GM12878 (cell line): ENCODE data around the gene RPL31. TPM values are rescaled to one million over a fixed set of nuclear protein-coding genes. Genes with fewer than 3 reads are reported as not detected.

Experiments used
- ATAC-seq: fragments of 200-7000 bp; cut with Tn5 transposase; 3 replicates; pipeline ENCODE4 v1.9.1; 2020; ENCODE audit warnings: mild to moderate bottlenecking, moderate library complexity
- BruUV-seq: library from RNA; stranded (reverse); fragments of 400-500 nt; replicated peaks from 2 replicates; lab custom pipeline; 2021; lab: Mats Ljungman, UMichigan
- CTCF ChIA-PET: fragments of 300-600 bp; sonication (Branson Sonifier 250); formaldehyde crosslinking; extraction: SDS; loops from one replicate; lab custom pipeline; 2021; ENCODE audit warnings: inconsistent platforms; lab: Yijun Ruan, JAX
- POLR2A ChIA-PET: fragments of 350-600 bp; formaldehyde crosslinking; extraction: SDS; loops from one replicate; lab custom pipeline; 2021; ENCODE audit warnings: inconsistent platforms; lab: Charles Lee
- RAD21 ChIA-PET: fragments of 300-600 bp; sonication (Branson Sonifier 250); formaldehyde crosslinking; loops from one replicate; lab custom pipeline; 2023; ENCODE audit warnings: antibody characterized with exemption; ENCODE audit not compliant: unreplicated experiment; lab: Charles Lee
- SMC1A ChIA-PET: fragments of 300-600 bp; sonication (Branson Sonifier 250); formaldehyde crosslinking; loops from one replicate; lab custom pipeline; 2023; ENCODE audit not compliant: unreplicated experiment, uncharacterized antibody; lab: Charles Lee
- DNase-seq: peaks from one replicate; pipeline ENCODE4 v3.0.0-alpha.2; 2011; ENCODE audit warnings: low read depth, low spot score
- FAIRE-seq: peaks from 3 replicates; lab custom pipeline; 2011; peaks lifted over from hg19 to GRCh38; lab: Jason Lieb, UNC
- H2AFZ ChIP-seq: 2 replicates; pipeline ENCODE4 v1.6.0; 2011; ENCODE audit warnings: low read depth, low read length, control low read depth; ENCODE audit not compliant: control insufficient read depth
- H3K27ac ChIP-seq: 2 replicates; pipeline ENCODE4 v1.5.1; 2011; ENCODE audit warnings: control low read depth; ENCODE audit not compliant: control insufficient read depth, insufficient read depth
- H3K27me3 ChIP-seq, 2 experiments: replicated peaks in 1 of 2; 2 replicates each; pipeline versions ENCODE4 v1.6.0 to v1.6.1; 2011; ENCODE audit warnings: low read length in 1 of 2; ENCODE audit not compliant: control insufficient read depth in 2 of 2, insufficient read depth in 2 of 2
- H3K36me3 ChIP-seq, 2 experiments: 2 replicates each; pipeline ENCODE4 v1.5.1; 2011; ENCODE audit warnings: low read length in 1 of 2; ENCODE audit not compliant: control insufficient read depth in 2 of 2, insufficient read depth in 2 of 2
- H3K4me1 ChIP-seq: 2 replicates; pipeline ENCODE4 v1.6.1; 2011; ENCODE audit warnings: mild to moderate bottlenecking, low read length, moderate library complexity, mixed read lengths; ENCODE audit not compliant: control insufficient read depth, insufficient read depth
- H3K4me2 ChIP-seq: 2 replicates; pipeline ENCODE4 v1.6.0; 2011; ENCODE audit warnings: control low read depth; ENCODE audit not compliant: control insufficient read depth, insufficient read depth
- H3K4me3 ChIP-seq: fragments of 200-600 bp; sonication (generic); 2 replicates; pipeline ENCODE4 v1.5.1; 2016
- H3K79me2 ChIP-seq: 2 replicates; pipeline ENCODE4 v1.6.0; 2011; ENCODE audit warnings: low read length; ENCODE audit not compliant: control insufficient read depth, insufficient read depth
- H3K9ac ChIP-seq: 2 replicates; pipeline ENCODE4 v1.8.0; 2011; ENCODE audit warnings: low read length, control low read depth, mixed read lengths; ENCODE audit not compliant: control insufficient read depth, insufficient read depth
- H3K9me3 ChIP-seq: replicated peaks from 3 replicates; pipeline ENCODE4 v1.5.1; 2011; ENCODE audit warnings: mild to moderate bottlenecking, low read length; ENCODE audit not compliant: control insufficient read depth, insufficient read depth
- H4K20me1 ChIP-seq: 2 replicates; pipeline ENCODE4 v1.6.0; 2011; ENCODE audit not compliant: control insufficient read depth, insufficient read depth
- BMI1 ChIP-seq: fragments of 450-650 bp; IDR thresholded peaks from 2 replicates; pipeline ENCODE4 v1.6.1; 2016; ENCODE audit warnings: mild to moderate bottlenecking, moderate library complexity, borderline replicate concordance
- CHD1 ChIP-seq: IDR thresholded peaks from 2 replicates; pipeline ENCODE4 v1.6.1; 2012; ENCODE audit warnings: low read depth, low read length, improper control_type of control experiment
- CREB1 ChIP-seq: IDR thresholded peaks from 2 replicates; pipeline ENCODE4 v1.6.1; 2012; ENCODE audit warnings: low read depth, mild to moderate bottlenecking, inconsistent platforms
- EED ChIP-seq: sonication (generic); IDR thresholded peaks from 2 replicates; pipeline ENCODE4 v1.6.1; 2016; ENCODE audit warnings: antibody characterized with exemption, low read depth
- PKNOX1 ChIP-seq: fragments of 450-650 bp; IDR thresholded peaks from 2 replicates; pipeline ENCODE4 v1.6.1; 2016; ENCODE audit warnings: mild to moderate bottlenecking
- POLR2AphosphoS2 ChIP-seq: IDR thresholded peaks from 2 replicates; pipeline ENCODE4 v1.6.1; 2011; ENCODE audit warnings: low read depth, mild to moderate bottlenecking, low read length, improper control_type of control experiment, moderate library complexity
- SMAD5 ChIP-seq: IDR thresholded peaks from 2 replicates; pipeline ENCODE4 v1.6.1; 2016; ENCODE audit warnings: antibody characterized with exemption, low read depth
- SREBF2 ChIP-seq: IDR thresholded peaks from 2 replicates; pipeline ENCODE4 v1.6.1; 2012; ENCODE audit warnings: mild to moderate bottlenecking, low read length
- WGBS: methylation state at CpG from one replicate; pipeline ENCODE4 v1.1.6; 2016; ENCODE audit warnings: low lambda C conversion rate; ENCODE audit not compliant: insufficient replicate concordance, insufficient coverage; ENCODE audit errors: missing lambda C conversion rate; 5-methylcytosine and 5-hydroxymethylcytosine counted together
- in situ Hi-C: fragments of 300-500 bp; cut with MboI; formaldehyde crosslinking; loops from 9 replicates; pipeline ENCODE4 v1.14.3; 2018; ENCODE audit warnings: mixed read lengths
- intact Hi-C: fragments of 100-400 bp; cut with micrococcal nuclease; formaldehyde crosslinking; loops from one replicate; pipeline ENCODE4 v1.14.2; 2022; ENCODE audit not compliant: unreplicated experiment
- polyA plus RNA-seq, 11 experiments: library from polyadenylated mRNA; depleted of rRNA in 4 of 11; unstranded in 6 of 11; stranded (reverse) in 5 of 11; fragments of >200 nt; fragmentation: Nextera tagmentation in 4 of 11; fragmentation: Illumina TruSeq in 1 of 11; extraction: Ambion mirVana in 4 of 11; extraction: Trizol in 1 of 11; gene quantifications; 1 replicate in 1 of 11; 2 replicates in 10 of 11; pipeline versions ENCODE4 v1.2.1 to v1.2.3, GENCODE V29; 2011 to 2016; ENCODE audit warnings: inconsistent platforms in 2 of 11, missing spikeins in 2 of 11, low read depth in 1 of 11
- total RNA-seq, 4 experiments: library from RNA; depleted of rRNA in 3 of 4; stranded (reverse); fragments of >200 nt in 3 of 4; fragmentation: Illumina TruSeq in 1 of 4; extraction: Trizol in 1 of 4; gene quantifications; 2 replicates each; pipeline versions ENCODE4 v1.2.1 to v1.2.3, GENCODE V29; 2013 to 2021

The RPL31 gene
- total and polyA plus RNA-seq, 10 of the 15 experiments (the other 5 are each of a cell fraction or from before 2014, with no cell fraction given) = 1,643 to 8,551 (median 2,208) TPM

- Histone ChIP-seq H4K20me1 (peaks cover 3% of the 10 kb centered on the region; the same call in 1 of the 2 replicates), H3K4me2 (no peak overlapping the region), H3K79me2 (no peaks in the 10 kb centered on the region), H3K9me3 (no peaks in the 10 kb centered on the region), H2AFZ (no peak overlapping the region), H3K27ac (no peak overlapping the region), H3K4me1 (peaks cover 14% of the 10 kb centered on the region), H3K27me3 (peaks cover 1 to 2% of the 10 kb centered on the region in 2 experiments; a peak in 2 of 4 replicates), H3K36me3 (no peaks in the 10 kb centered on the region), H3K4me3 (no peak overlapping the region), H3K9ac (no peak overlapping the region)
- intact Hi-C loops = no loop called here
- POLR2A ChIA-PET = no interaction called here
- CTCF ChIA-PET = interaction anchor here (0.7 to 1.0 kb wide), 2 partner anchors 24 to 550 kb away, joined by 3 to 5 read pairs; partner anchors contain the start of gene RPL31
- BruUV-seq = no TSS peak
- ATAC-seq (0 out of 3 replicates have a peak, but pooled peaks have one; percentile 13), DNase-seq (no peak), FAIRE-seq (no peak)
- in situ Hi-C loops = no loop called here
- no peak for TF ChIP-seq SREBF2
- no peak for TF ChIP-seq EED
- TF ChIP-seq CHD1 = no peak
- TF ChIP-seq SMAD5 = no peak
- TF ChIP-seq BMI1 = no peak
- TF ChIP-seq CREB1 = no peak
- no peak for TF ChIP-seq POLR2AphosphoS2
- TF ChIP-seq PKNOX1 = no peak
- RAD21 ChIA-PET = interaction anchor here (1.6 kb wide), 1 partner anchor 369 kb away, joined by 3 read pairs; no protein-coding TSS in a partner anchor
- 20% methylated on average over 16 of the region's 16 CpGs for WGBS
- SMC1A ChIA-PET = no interaction called here
Observed at GRCh38 chr2:100978582-100979191, 23.4 kb upstream of the RPL31 start.
